MM.1S (cell line): ENCODE data around the gene CIAO2B.
"Not testable (repeated sequence)": the region's sequence is repeated elsewhere in the genome, so short reads cannot be mapped to it uniquely, and the experiment has no call there.

Experiments used
- DNase-seq: peaks from one replicate; pipeline ENCODE4 v3.0.0-alpha.2; 2015
- H2AFZ ChIP-seq: fragments of 300-600 bp; sonication (generic); 2 replicates; pipeline ENCODE4 v1.6.0; 2016; ENCODE audit warnings: antibody characterized with exemption, low read length
- H3F3A ChIP-seq: fragments of 300-600 bp; sonication (generic); 2 replicates; pipeline ENCODE4 v1.6.1; 2016; ENCODE audit warnings: mild to moderate bottlenecking, antibody characterized with exemption, low read length, moderate library complexity, mixed read lengths; ENCODE audit not compliant: insufficient read depth
- H3K27ac ChIP-seq: fragments of 300-600 bp; sonication (generic); 2 replicates; pipeline ENCODE4 v1.5.1; 2016; ENCODE audit warnings: mild to moderate bottlenecking, low read length
- H3K27me3 ChIP-seq: fragments of 300-600 bp; sonication (generic); replicated peaks from 2 replicates; pipeline ENCODE4 v1.6.0; 2016; ENCODE audit warnings: low read length; ENCODE audit not compliant: insufficient read depth
- H3K36me3 ChIP-seq: fragments of 300-600 bp; sonication (generic); replicated peaks from 2 replicates; pipeline ENCODE4 v1.6.1; 2016; ENCODE audit warnings: mild to moderate bottlenecking, low read length, mixed read lengths; ENCODE audit not compliant: insufficient read depth
- H3K4me1 ChIP-seq: fragments of 300-600 bp; sonication (generic); 2 replicates; pipeline ENCODE4 v1.6.1; 2016; ENCODE audit warnings: low read length, mixed read lengths
- H3K4me2 ChIP-seq: fragments of 300-600 bp; sonication (generic); 2 replicates; pipeline ENCODE4 v1.6.0; 2016; ENCODE audit warnings: low read depth, low read length
- H3K4me3 ChIP-seq: fragments of 300-600 bp; sonication (generic); 2 replicates; pipeline ENCODE4 v1.5.1; 2016; ENCODE audit warnings: low read length, mixed read lengths
- H3K79me2 ChIP-seq: fragments of 300-600 bp; sonication (generic); 2 replicates; pipeline ENCODE4 v1.6.1; 2016; ENCODE audit warnings: mixed run types, low read length, mixed read lengths
- H3K9ac ChIP-seq: fragments of 300-600 bp; sonication (generic); 2 replicates; pipeline ENCODE4 v1.6.1; 2016; ENCODE audit warnings: low read length, mixed read lengths
- H3K9me2 ChIP-seq: fragments of 300-600 bp; sonication (generic); replicated peaks from 2 replicates; pipeline ENCODE4 v1.6.1; 2016; ENCODE audit warnings: mild to moderate bottlenecking, low read length, mixed read lengths; ENCODE audit not compliant: insufficient read depth
- H3K9me3 ChIP-seq: fragments of 300-600 bp; sonication (generic); replicated peaks from 2 replicates; pipeline ENCODE4 v1.6.1; 2016; ENCODE audit warnings: mild to moderate bottlenecking, low read length, mixed read lengths; ENCODE audit not compliant: insufficient read depth
- H4K20me1 ChIP-seq: fragments of 300-600 bp; sonication (generic); 2 replicates; pipeline ENCODE4 v1.6.1; 2016; ENCODE audit warnings: mild to moderate bottlenecking, low read length, moderate library complexity, mixed read lengths; ENCODE audit not compliant: insufficient read depth
- CTCF ChIP-seq: fragments of 300-600 bp; sonication (generic); IDR thresholded peaks from 2 replicates; pipeline ENCODE4 v1.5.1; 2016; ENCODE audit warnings: antibody characterized with exemption, low read length, mixed read lengths
- EZH2 ChIP-seq: fragments of 300-600 bp; sonication (generic); optimal IDR thresholded peaks from 2 replicates; pipeline ENCODE3; 2017; ENCODE audit warnings: low read depth, mild to moderate bottlenecking, antibody characterized with exemption, low read length, mixed read lengths
- EZH2phosphoT487 ChIP-seq: fragments of 300-600 bp; sonication (generic); IDR thresholded peaks from 2 replicates; pipeline ENCODE4 v1.6.1; 2018; ENCODE audit warnings: antibody characterized with exemption, low read length

The CIAO2B gene

GRCh38 chr16:66977341-66978113 lies 43.3 kb upstream of the CIAO2B start:
- H2AFZ ChIP-seq, result peak overlapping the region; percentile 20; the same call in 1 of the 2 replicates
- no peak overlapping the region for H3K4me2 ChIP-seq
- H3K9ac ChIP-seq, result no peak overlapping the region
- no peaks in the 10 kb centered on the region for H3K9me2 ChIP-seq
- peak; percentile 83 for DNase-seq
- peaks cover 4% of the 10 kb centered on the region; the same call in 1 of the 2 replicates for H3K4me1 ChIP-seq
- H3K9me3 ChIP-seq, result no peaks in the 10 kb centered on the region
- H3K27ac ChIP-seq, result no peak overlapping the region
- H3K36me3 ChIP-seq, result no peaks in the 10 kb centered on the region
- H3K79me2 ChIP-seq, result no peaks in the 10 kb centered on the region
- H3F3A ChIP-seq, result no peaks in the 10 kb centered on the region
- no peaks in the 10 kb centered on the region for H4K20me1 ChIP-seq
- H3K4me3 ChIP-seq, result no peak overlapping the region
- TF ChIP-seq CTCF (peak; percentile 94), EZH2 (no peak)
- H3K27me3 ChIP-seq, result no peaks in the 10 kb centered on the region

- no peaks in the 10 kb centered on the region for H3K36me3 ChIP-seq
- H3K9me3 ChIP-seq, result no peaks in the 10 kb centered on the region
- H2AFZ ChIP-seq, result no peak overlapping the region
- no peak for DNase-seq
- H3K27ac ChIP-seq, result no peak overlapping the region
- H3F3A ChIP-seq, result no peaks in the 10 kb centered on the region
- no peak overlapping the region for H3K4me2 ChIP-seq
- TF ChIP-seq EZH2 (no peak), CTCF (no peak), EZH2phosphoT487 (no peak)
- no peaks in the 10 kb centered on the region for H3K27me3 ChIP-seq
- no peaks in the 10 kb centered on the region for H4K20me1 ChIP-seq
- H3K4me3 ChIP-seq, result no peak overlapping the region
- H3K79me2 ChIP-seq, result no peaks in the 10 kb centered on the region
- peaks cover 4% of the 10 kb centered on the region; the same call in 1 of the 2 replicates for H3K4me1 ChIP-seq
- no peaks in the 10 kb centered on the region for H3K9me2 ChIP-seq
- H3K9ac ChIP-seq, result no peak overlapping the region
These were observed 42.5 kb upstream of the CIAO2B start for GRCh38 chr16:66976746-66977145.

- no peaks in the 10 kb centered on the region for H3F3A ChIP-seq
- H4K20me1 ChIP-seq, result no peaks in the 10 kb centered on the region
- peak overlapping the region; percentile 50; the same call in 1 of the 2 replicates for H3K4me2 ChIP-seq
- no peak overlapping the region for H3K9ac ChIP-seq
- H3K4me1 ChIP-seq, result peaks cover 4% of the 10 kb centered on the region; the same call in 1 of the 2 replicates
- TF ChIP-seq CTCF (no peak), EZH2phosphoT487 (no peak), EZH2 (no peak)
- H3K4me3 ChIP-seq, result peak overlapping the region; percentile 35
- DNase-seq, result no peak
- peak overlapping the region; percentile 57 for H2AFZ ChIP-seq
- no peaks in the 10 kb centered on the region for H3K79me2 ChIP-seq
- no peaks in the 10 kb centered on the region for H3K9me2 ChIP-seq
- H3K27ac ChIP-seq, result no peak overlapping the region
- no peaks in the 10 kb centered on the region for H3K27me3 ChIP-seq
- H3K9me3 ChIP-seq, result no peaks in the 10 kb centered on the region
- no peaks in the 10 kb centered on the region for H3K36me3 ChIP-seq
These were observed 41.2 kb upstream of the CIAO2B start for GRCh38 chr16:66975302-66975893.

DNA sequence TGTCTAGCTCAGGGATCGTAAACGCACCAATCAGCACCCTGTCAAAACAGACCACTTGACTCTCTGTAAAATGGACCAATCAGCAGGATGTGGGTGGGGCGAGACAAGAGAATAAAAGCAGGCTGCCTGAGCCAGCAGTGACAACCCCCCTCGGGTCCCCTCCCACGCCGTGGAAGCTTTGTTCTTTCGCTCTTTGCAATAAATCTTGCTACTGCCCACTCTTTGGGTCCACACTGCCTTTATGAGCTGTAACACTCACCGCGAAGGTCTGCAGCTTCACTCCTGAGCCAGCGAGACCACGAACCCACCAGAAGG lies 40.7 kb upstream of the CIAO2B start:
- not testable (repeated sequence) for H3K36me3 ChIP-seq, H3K9ac ChIP-seq, H4K20me1 ChIP-seq, H3K4me1 ChIP-seq, H3K27ac ChIP-seq, H3K9me3 ChIP-seq, H3K9me2 ChIP-seq, H3K27me3 ChIP-seq, H3F3A ChIP-seq, H3K79me2 ChIP-seq
- H3K4me3 ChIP-seq, result 0 out of 2 replicates have a peak overlapping the region, but pooled peaks have one; percentile 35
- peak; percentile 22 for DNase-seq
- peak overlapping the region; percentile 57; the same call in 1 of the 2 replicates for H2AFZ ChIP-seq
- peak overlapping the region; percentile 50; the same call in 1 of the 2 replicates for H3K4me2 ChIP-seq

DNA sequence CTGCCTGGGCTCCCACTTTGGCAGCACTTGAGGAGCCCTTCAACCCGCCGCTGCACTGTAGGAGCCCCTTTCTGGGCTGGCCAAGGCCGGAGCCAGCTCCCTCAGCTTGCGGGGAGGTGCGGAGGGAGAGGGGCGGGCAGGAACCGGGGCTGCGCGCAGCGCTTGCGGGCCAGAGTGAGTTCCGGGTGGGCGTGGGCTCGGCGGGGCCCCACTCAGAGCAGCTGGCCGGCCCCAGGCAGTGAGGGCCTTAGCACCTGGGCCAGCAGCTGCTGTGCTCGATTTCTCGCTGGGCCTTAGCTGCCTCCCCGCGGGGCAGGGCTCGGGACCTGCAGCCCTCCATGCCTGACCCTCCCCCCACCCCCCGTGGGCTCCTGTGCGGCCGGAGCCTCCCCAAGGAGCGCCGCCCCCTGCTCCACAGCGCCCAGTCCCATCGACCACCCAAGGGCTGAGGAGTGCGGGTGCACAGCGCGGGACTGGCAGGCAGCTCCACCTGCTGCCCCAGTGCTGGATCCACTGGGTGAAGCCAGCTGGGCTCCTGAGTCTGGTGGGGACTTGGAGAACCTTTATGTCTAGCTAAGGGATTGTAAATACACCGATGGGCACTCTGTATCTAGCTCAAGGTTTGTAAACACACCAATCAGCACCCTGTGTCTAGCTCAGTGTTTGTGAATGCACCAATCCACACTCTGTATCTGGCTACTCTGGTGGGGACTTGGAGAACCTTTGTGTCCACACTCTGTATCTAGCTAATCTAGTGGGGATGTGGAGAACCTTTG lies 40.1 kb upstream of the CIAO2B start:
- not testable (repeated sequence) for H3K4me3 ChIP-seq, H2AFZ ChIP-seq, H3K27ac ChIP-seq, H3K4me1 ChIP-seq, H3F3A ChIP-seq, H3K9me2 ChIP-seq, H3K79me2 ChIP-seq, H4K20me1 ChIP-seq, H3K4me2 ChIP-seq, H3K9me3 ChIP-seq, H3K27me3 ChIP-seq, DNase-seq, H3K36me3 ChIP-seq, H3K9ac ChIP-seq
